Measurements from ENCODE around the gene PANK1. TPM values are rescaled to one million over a fixed set of nuclear protein-coding genes. Genes with fewer than 3 reads are reported as not detected.

PANK1 gene
- total and polyA plus RNA-seq, 2 of the 4 experiments (the other 2 are of a cell fraction): 3.0 to 8.8 TPM

DNA sequence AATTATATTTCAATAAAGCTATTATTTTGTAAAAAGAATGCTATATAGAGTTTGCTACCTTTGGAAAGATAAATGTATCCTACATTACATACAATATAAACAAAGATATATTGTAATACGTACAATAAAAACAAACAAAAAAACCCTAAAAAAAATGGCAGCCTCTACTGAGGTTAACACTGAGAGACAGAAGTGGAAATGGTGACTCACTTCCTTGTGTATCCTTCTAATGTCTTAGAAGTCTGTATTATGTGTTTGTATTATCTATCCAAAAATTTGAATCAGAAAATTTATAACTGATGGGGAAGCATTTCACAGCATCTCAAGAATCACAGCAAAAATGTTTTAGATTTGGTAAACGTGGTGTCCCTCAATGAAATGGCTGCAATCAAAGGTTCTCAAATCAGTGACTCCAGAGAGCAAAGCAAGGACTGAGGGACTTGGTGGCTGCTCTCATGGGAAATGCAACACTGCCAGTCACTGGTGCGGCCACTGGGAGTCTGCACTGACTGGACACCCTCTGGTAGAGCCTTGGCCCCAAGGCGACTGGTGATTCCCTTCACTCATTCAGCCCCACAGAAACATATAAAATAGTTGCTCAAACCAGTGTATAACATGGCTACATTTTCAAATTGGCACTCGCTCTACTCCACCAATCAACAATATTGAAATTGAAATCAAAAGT lies 53.8 kb downstream of the PANK1 start:
- Histone ChIP-seq H2AK5ac (ENCODE audit: low read depth, low read length) (peak overlapping the region; percentile 54), H3K4me3 (ENCODE audit: insufficient read depth, low read depth, low read length) (no peak overlapping the region), H3K9ac (ENCODE audit: low read depth, low read length) (no peak overlapping the region), H2AK9ac (replicated peaks; ENCODE audit: low read depth, low read length, poor library complexity) (peak overlapping the region; percentile 3), H4K8ac (ENCODE audit: low read depth in 2 of 2, low read length in 2 of 2) (peak overlapping the region; percentile 14 to 46; a peak in 1 of 4 replicates), H3K18ac (ENCODE audit: low read depth, low read length) (peak overlapping the region; percentile 21; the same call in 1 of the 2 replicates), H2BK5ac (ENCODE audit: low read depth, low read length, poor library complexity, severe bottlenecking) (peak overlapping the region; percentile 58), H3K4ac (ENCODE audit: low read depth, low read length) (peak overlapping the region; percentile 40; the same call in 1 of the 2 replicates), H3K23ac (ENCODE audit: low read depth, low read length) (0 out of 2 replicates have a peak overlapping the region, but pooled peaks have one; percentile 41), H2BK120ac (ENCODE audit: low read depth, low read length) (0 out of 2 replicates have a peak overlapping the region, but pooled peaks have one; percentile 30), H3K9me3 (ENCODE audit: control insufficient read depth, insufficient read depth, low read length) (no peaks in the 10 kb centered on the region; the same call in 1 of the 2 replicates), H4K5ac (ENCODE audit: low read depth, low read length) (no peak overlapping the region; the same call in 1 of the 2 replicates), H3K14ac (replicated peaks; ENCODE audit: low read depth, low read length) (peak overlapping the region; percentile 12; the same call in 1 of the 2 replicates), H4K91ac (ENCODE audit: insufficient read depth, low read depth, low read length) (peak overlapping the region; percentile 38; the same call in 1 of the 2 replicates), H3K56ac (ENCODE audit: extremely low read depth, insufficient read depth, low read length) (no peak overlapping the region), H3K79me1 (ENCODE audit: low read depth in 1 of 2, low read length in 2 of 2) (no peaks in the 10 kb centered on the region; a peak in 1 of 4 replicates), H3K4me1 (ENCODE audit: control insufficient read depth, insufficient read depth, low read length) (peaks cover 10% of the 10 kb centered on the region), H3K36me3 (ENCODE audit: control insufficient read depth, insufficient read depth, low read length) (no peaks in the 10 kb centered on the region), H3K4me2 (ENCODE audit: low read depth, low read length) (peak overlapping the region; percentile 50; the same call in 1 of the 2 replicates), H3K27me3 (ENCODE audit: control insufficient read depth, insufficient read depth, low read length) (no peaks in the 10 kb centered on the region), H3K27ac (ENCODE audit: insufficient read depth, low read length) (peak overlapping the region; percentile 23), H4K20me1 (ENCODE audit: insufficient read depth, low read length) (no peaks in the 10 kb centered on the region), H2BK15ac (ENCODE audit: low read depth, low read length) (no peak overlapping the region), H2AFZ (replicated peaks; ENCODE audit: low read length, poor library complexity) (peak overlapping the region; percentile 10), H2BK20ac (ENCODE audit: low read depth, low read length) (peak overlapping the region; percentile 20; the same call in 1 of the 2 replicates), H3K9me1 (ENCODE audit: insufficient read depth, low read length) (peaks cover 6% of the 10 kb centered on the region)
- intact Hi-C loops (cut with micrococcal nuclease): no loop called here
- no TSS peak for BruUV-seq (replicated peaks)
- no peak for TF ChIP-seq MXI1 (IDR thresholded peaks at IDR 0.05; ENCODE audit: borderline replicate concordance, low read depth, low read length)
- TF ChIP-seq RFX5 (IDR thresholded peaks at IDR 0.05; ENCODE audit: low read depth, low read length): no peak
- no peak for TF ChIP-seq CTCF (conservative IDR thresholded peaks at IDR 0.05; ENCODE audit: low read depth, low read length)
- no peak for TF ChIP-seq BHLHE40 (IDR thresholded peaks at IDR 0.05; ENCODE audit: low read depth, low read length)
- no peak for TF ChIP-seq SMC3 (IDR thresholded peaks at IDR 0.05; ENCODE audit: low read depth, low read length)
- no peak for TF ChIP-seq CHD1 (IDR thresholded peaks at IDR 0.05; ENCODE audit: low read depth, low read length)
- TF ChIP-seq FOS (IDR thresholded peaks at IDR 0.05; ENCODE audit: low read depth, low read length): no peak
- TF ChIP-seq POLR2A (IDR thresholded peaks at IDR 0.05; ENCODE audit: low read depth, low read length): no peak
- TF ChIP-seq NFE2L2 (IDR thresholded peaks at IDR 0.05; ENCODE audit: low read depth, low read length): no peak
- TF ChIP-seq USF2 (IDR thresholded peaks at IDR 0.05; ENCODE audit: low read depth, low read length): no peak
- TF ChIP-seq MAFK (IDR thresholded peaks at IDR 0.05; ENCODE audit: low read depth, low read length): no peak
- no peak for TF ChIP-seq MAZ (IDR thresholded peaks at IDR 0.05; ENCODE audit: borderline replicate concordance, low read depth, low read length)
- TF ChIP-seq RCOR1 (IDR thresholded peaks at IDR 0.05; ENCODE audit: insufficient replicate concordance, low read length): no peak
- ATAC-seq (ENCODE audit: low read depth) (peak; percentile 51; the same call in 1 of the 2 replicates), DNase-seq (peak; percentile 52)
- dilution Hi-C loops (cut with HindIII; ENCODE audit: low sequenced_read_pairs, unreplicated experiment): no loop called here
- ChIA-PET POLR2A (ENCODE audit: unreplicated experiment) (no interaction called here), CTCF (no interaction called here)
- WGBS, 2 experiments (ENCODE audit: extremely low coverage in 2 of 2, insufficient read length in 1 of 2): 95% methylated on average over 3 of the region's 5 CpGs; no CpG with 5 or more reads in 1 of the 2 experiments
- in situ Hi-C loops (cut with MboI; ENCODE audit: low sequenced_read_pairs): no loop called here

Data from IMR-90 (cell line).